GM10248 (cell line): ENCODE data around the gene BTG4.

Experiments
- CTCF ChIA-PET: fragments of 300-600 bp; sonication (Branson Sonifier 250); formaldehyde crosslinking; extraction: SDS; loops from one replicate; lab custom pipeline; 2021; ENCODE audit warnings: antibody characterized with exemption; lab: Yijun Ruan, JAX
- POLR2A ChIA-PET: fragments of 350-650 bp; sonication (Branson Sonifier 250); formaldehyde crosslinking; extraction: SDS; loops from one replicate; lab custom pipeline; 2020; ENCODE audit warnings: antibody characterized with exemption; lab: Yijun Ruan, JAX
- DNase-seq: peaks from one replicate; pipeline ENCODE4 v3.0.0; 2012; ENCODE audit errors: extremely low spot score
- CTCF ChIP-seq: IDR thresholded peaks from 2 replicates; pipeline ENCODE4 v1.5.1; 2012; ENCODE audit warnings: mild to moderate bottlenecking, low read depth; ENCODE audit errors: extremely low read depth, missing control alignments, control extremely low read depth

Gene BTG4

GRCh38 chr11:111448414-111448813 is 63.8 kb downstream of the BTG4 start:
- no peak for DNase-seq
- ChIA-PET POLR2A (no interaction called here), CTCF (interaction anchor here (0.7 to 4.1 kb wide), 4 partner anchors 13 to 219 kb away, joined by 3 to 122 read pairs (median 47); no protein-coding TSS in a partner anchor)
- no peak for TF ChIP-seq CTCF

GRCh38 chr11:111447931-111448330 is 64.3 kb downstream of the BTG4 start:
- CTCF ChIA-PET: interaction anchor here (0.7 to 4.1 kb wide), 10 partner anchors 8 to 218 kb away, joined by 3 to 122 read pairs (median 14); partner anchors contain the start of gene POU2AF3
- no peak for TF ChIP-seq CTCF
- POLR2A ChIA-PET: no interaction called here
- DNase-seq: no peak

GRCh38 chr11:111447112-111447471 is 65.1 kb downstream of the BTG4 start:
- ChIA-PET CTCF (interaction anchor here (0.7 to 4.1 kb wide), 30 partner anchors 9 to 973 kb away, joined by 3 to 122 read pairs (median 4); partner anchors contain the start of gene POU2AF3), POLR2A (interaction anchor here (0.6 kb wide), 1 partner anchor 93 kb away, joined by 4 read pairs; no protein-coding TSS in a partner anchor)
- TF ChIP-seq CTCF: no peak
- no peak for DNase-seq

GRCh38 chr11:111446404-111447111 is 65.6 kb downstream of the BTG4 start:
- peak; percentile 93 for TF ChIP-seq CTCF
- ChIA-PET CTCF (interaction anchor here (0.5 to 4.1 kb wide), 41 partner anchors 9 to 1246 kb away, joined by 3 to 122 read pairs (median 4); partner anchors contain the start of gene POU2AF3), POLR2A (interaction anchor here (0.6 kb wide), 1 partner anchor 92 kb away, joined by 4 read pairs; no protein-coding TSS in a partner anchor)
- peak; percentile 89 for DNase-seq

- no peak for DNase-seq
- TF ChIP-seq CTCF: no peak
- CTCF ChIA-PET: interaction anchor here (0.9 to 4.1 kb wide), 26 partner anchors 8 to 1245 kb away, joined by 3 to 122 read pairs (median 8); no protein-coding TSS in a partner anchor
- POLR2A ChIA-PET: no interaction called here
Measured at GRCh38 chr11:111445586-111445985, 66.6 kb downstream of the BTG4 start.
